NOMO-1 treated with dmso at 0.1 percent for 144 hours (cell line): ENCODE measurements around the gene MANEA.
"Not testable (repeated sequence)": the region's sequence is repeated elsewhere in the genome, so short reads cannot be mapped to it uniquely, and the experiment has no call there.

Experiments used
- DNase-seq: peaks from one replicate; lab custom pipeline; 2025; ENCODE audit not compliant: unreplicated experiment; lab: John Stamatoyannopoulos, UW

MANEA gene

DNA sequence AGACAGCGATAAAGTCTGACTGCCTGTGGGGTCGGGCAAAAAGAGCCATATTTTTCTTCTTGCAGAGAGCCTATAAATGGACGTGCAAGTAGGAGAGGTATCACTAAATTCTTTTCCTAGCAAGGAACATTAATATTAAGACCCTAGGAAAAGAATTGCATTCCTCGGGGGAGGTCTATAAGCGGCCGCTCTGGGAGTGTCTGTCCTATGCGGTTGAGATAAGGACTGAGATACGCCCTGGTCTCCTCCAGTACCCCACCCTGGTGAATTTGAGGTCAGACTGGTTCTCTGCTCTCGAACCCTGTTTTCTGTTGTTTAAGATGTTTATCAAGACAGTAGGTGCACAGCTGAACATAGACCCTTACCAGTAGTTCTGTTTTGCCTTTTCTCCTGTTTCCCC is 6.9 kb downstream of the MANEA start:
- not testable (repeated sequence) for DNase-seq

DNA sequence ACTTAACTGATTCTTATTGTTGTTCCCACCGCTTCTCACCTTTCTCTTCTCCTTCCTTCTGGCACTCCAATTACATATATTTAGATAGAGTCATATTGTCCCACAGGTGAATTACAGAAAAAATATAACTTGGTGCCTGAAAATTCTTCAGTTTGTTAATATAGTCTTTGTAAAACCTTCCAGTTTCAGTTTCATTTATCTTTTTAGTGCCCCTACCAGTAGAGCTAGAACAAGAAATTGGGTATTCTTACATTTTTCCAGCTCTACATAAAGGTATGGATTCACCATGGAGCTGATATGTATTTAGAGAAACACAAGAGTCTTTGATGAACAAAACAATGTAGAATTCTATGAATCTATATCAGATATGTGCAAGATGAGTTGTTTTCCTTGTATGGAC is 10.7 kb downstream of the MANEA start:
- DNase-seq = no peak

DNA sequence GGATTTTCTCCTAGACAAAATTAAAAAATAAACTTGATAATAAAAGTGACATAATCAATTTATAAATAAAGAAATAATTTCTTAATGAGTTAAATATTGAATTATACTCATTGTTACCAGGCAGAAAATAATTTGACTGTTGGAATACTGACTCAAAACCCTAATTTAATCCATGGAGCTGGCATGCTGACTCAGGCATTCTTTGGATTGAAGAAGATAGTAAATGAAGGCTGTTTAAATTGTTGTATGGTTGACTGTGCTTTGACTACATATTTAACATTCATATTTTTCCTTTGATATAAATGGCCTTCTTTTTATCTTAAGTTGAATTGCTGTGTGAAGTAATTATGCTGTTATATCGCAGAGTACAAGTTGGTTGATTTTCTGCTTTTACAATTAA is 11.7 kb downstream of the MANEA start:
- no peak for DNase-seq

DNA sequence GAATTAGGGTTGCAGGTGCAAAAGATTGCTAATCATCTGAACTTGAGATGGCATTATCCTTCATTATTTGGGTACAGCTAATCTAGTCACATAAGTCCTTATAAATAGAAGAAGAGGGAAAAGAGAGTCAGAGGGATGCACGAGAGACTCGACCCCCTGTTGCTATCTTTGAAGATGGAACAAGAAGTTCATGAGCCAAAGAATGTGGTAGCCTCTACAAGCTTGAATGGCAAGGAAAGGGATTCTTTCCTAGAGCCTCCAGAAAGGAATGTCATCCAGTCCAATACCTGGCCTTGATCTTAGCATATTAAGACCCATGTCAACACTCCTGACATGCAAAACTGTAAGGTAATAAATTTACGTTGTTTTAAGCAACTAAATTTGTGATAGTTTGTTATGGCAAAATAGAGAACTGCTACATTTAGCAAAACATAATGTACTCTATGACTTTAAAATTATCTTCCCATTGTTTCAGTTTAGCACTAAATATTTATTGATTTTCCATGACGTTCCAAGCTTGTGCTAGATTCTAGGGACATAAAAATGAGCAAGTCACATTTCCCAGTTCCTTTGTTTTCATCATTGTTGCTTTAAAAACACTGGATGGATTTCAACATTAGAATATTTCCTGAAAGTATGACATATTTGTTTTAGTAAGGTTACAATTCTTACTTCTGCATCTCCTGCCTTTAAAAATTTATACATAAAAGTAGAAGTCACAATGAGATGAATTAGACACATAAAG is 12.7 kb downstream of the MANEA start:
- no peak for DNase-seq

DNA sequence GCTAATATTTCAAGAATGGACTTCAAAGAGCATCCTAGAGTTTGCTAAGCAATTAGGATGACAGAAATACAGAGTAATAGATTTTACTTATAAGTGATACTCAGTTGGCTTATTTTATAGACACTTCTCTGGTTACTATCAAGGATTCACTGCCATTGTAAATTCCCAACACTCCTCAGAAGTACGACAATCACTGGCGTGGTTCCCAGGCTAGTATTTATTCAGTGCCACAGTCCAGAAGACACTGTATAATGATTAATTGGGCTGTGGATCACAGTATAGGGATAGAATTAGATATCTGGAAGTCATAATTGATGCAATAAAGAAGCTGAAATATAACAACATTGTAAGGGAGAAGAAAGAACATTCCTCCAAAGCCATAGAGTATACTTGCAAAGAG is 15.7 kb downstream of the MANEA start:
- DNase-seq = no peak

DNA sequence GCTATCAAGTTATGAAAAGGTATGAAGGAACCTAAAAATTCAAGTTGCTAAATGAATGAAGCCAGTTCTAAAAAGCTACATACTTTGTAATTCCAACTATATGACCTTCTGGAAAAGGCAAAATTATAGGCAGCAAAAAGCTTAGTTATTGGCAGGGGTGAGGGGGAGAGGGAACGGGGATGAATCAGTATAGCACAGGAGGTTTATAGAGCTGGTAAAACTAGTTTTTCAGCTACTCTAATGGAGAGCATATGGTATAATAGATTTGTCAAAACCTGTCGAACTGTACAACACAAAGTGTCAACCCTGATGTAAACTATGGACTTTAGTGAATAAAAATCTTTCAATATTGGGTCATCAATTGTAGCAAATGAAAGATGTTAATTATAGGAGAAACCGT is 18.7 kb downstream of the MANEA start:
- no peak for DNase-seq

DNA sequence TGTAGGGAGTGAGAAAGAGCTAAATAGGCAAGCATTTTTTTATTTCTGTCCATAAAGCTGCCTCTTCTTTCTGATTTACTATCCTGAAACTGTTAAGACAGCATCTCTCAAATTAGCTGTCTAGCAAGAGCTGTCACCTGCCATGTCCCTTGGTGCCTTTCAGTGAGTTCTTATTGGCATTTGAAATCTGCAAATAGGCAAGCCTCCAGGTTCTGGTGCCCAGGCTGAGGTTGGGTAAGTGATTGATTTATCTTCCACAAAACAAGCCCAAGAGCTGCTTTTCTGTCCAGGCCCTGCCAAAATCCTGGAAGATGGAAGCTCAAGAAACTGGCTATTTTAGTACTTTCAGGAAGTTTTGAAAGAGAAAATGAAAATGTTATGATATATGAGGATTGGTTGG is 22.4 kb downstream of the MANEA start:
- DNase-seq = no peak

DNA sequence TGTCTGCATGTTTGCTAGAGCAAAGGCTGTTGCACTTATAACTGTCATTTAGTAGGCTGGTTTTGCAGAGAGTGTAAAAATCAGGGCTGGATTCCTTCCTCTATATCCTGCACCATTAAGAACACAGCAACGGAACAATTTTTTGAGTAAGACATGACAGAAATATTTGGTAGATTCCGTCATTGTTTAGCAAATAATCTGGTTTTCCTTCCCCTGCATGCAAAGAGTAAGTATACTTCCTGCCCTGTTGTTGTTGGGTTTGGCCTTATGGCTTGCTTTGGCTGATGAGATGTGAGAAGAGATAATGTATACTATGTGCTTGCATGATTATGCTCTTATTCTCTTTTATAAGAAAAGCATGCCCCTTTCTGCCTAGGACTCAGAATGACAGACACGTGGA is 23.8 kb downstream of the MANEA start:
- DNase-seq = no peak

DNA sequence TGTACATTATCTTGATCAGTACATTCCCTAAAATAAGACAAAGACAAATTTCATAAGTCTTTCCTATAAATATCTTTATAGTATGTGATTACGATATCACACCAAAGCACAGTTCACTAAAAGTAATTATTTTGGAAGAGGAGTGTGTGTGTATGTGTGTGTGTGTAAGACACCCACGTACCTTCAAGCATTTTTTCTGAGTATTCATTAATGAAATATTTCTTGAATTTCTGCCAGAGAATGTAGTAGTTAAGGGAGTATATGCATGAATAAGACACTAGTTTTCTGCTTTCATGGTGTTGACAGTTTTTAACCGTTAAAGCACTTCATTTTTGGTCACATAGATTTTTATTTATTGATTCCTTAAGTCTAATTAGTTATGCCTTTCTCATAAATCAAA is 36.8 kb downstream of the MANEA start:
- no peak for DNase-seq

DNA sequence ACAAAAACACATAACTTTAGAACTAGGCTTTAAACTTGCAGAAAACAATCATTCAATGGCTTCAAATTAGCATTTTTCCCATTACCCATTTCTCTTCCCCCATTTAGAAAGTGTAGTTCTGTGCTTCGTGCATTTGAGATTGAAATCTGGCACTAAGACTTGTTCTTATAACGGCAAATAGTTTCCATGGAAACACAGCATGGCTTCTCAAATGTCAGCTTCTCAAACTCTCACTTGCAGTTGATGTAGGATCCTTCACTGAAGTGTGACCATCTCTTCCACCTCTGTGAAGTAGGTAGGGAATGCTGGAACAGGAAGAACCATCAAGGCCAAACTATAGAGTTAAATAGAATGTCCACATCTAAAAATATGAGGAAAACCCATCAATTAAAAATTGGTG is 52.2 kb downstream of the MANEA start:
- DNase-seq = no peak

DNA sequence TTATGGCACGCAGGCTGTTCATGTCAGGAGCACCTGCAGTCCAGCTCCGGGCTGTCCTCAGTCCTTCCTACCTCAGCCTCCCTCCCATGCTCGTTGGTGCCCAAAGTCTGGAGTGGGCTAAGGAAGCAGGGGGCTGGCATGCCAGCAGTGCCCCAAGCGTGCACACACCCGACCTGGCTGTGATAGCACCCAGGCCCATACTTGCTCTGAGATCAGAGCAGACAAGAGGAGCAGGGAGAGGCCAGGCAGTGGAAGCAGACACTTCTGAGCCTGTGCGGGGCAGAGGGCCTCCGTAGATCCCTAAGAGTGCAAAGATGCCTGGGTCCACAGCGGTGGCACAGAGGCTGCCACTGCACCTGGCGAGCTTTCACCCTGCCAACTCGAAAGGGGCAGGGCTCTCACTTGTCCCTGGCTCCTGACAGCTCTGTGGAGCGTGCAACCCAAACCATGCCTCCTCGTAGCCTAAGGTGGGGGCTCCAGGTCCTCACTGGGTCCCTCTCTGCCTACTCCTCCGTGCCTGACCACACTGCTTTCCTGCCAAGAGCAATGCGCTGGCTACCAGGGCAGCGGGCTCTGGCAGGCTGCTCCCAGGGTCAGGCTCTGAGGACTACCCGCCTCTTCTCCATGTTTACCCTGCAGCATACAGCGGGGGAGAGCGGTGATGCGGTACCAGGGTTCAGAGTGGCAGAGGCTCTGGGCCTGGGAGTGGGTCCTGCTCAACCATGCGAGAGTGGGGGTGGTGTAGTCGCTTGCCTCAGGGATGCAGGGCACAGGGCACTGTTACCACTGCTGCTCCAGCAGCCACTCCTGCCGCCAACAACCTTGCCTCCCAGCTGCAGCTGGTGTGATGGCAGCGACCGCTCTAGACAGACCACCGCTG is 59.5 kb downstream of the MANEA start:
- no peak for DNase-seq

DNA sequence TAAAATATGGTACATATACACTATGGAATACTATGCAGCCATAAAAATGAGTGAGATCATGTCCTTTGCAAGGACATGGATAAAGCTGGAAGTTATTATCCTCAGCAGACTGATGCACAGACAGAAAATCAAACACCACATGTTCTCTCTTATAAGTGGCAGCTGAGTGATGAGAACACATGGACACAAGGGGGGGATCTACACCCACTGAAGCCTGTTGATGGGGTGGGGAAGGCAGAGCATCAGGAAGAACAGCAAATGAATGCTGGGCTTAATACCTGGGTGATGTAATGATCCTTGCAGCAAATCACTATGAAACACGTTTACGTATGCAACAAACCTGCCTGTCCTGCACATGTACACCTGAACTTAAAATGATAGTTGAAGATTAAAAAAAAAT is 71.3 kb downstream of the MANEA start:
- DNase-seq = no peak

DNA sequence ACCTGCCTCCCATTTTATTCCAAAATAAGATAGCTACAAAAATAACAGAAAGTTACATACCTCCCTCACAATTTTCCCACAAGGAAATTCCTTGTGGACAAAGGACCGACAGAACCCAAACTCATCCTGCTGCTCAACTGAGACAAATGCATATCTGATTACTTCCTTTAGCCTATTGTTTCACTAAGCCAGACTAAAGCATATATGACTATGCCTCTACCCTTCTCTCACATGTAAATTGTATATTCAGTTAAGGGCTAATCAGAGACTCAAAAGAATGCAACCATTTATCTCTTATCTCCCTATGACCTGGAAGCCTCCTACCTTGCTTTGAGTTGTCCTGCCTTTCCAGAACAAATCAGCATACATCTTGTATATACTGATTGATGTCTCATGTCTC is 72.1 kb downstream of the MANEA start:
- no peak for DNase-seq

DNA sequence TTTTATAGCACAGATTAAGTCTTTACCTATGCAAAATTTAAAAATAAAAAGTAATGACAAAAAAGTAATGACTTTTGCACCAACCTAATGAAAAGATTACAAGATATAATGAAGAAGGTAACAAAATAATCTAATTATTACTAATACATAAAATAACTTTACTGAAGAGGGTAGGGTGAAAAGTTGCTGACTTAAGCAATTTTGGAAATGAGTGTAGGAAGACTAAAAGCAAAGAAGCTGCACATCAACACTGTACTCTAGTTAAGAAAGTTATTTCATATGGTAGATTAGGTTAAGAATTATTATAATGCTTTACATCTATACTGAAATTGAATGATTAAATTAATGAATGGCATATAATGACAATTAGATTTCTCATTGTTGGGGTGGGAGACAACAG is 76.8 kb downstream of the MANEA start:
- DNase-seq = no peak

DNA sequence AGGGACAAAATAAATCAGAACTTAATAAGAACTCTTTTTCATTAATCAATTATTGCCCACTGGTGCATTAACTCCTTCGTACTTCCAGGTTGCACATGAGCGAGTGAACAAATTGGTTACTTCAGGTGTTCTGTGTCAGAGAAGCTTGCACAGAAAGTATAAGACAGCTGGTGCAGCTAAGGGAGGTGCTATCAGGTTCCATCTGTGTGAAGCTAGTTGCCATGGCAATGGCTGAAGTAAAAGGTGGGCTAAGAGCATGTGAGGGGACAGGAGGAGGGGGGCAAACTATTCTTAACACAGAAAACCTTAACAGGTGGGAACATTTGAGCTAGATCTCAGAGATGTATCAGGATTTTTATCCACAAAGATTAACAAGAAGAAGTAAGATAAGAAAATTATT is 81.6 kb downstream of the MANEA start:
- DNase-seq = no peak
